Activated CD4-positive, CD25-positive, alpha-beta regulatory T cell treated with anti-CD3 and anti-CD28 coated beads, Interleukin-2, amount 50 U/mL, for 24 hours (primary cell): Measurements from ENCODE around the gene RSPRY1.
A peak's percentile ranks its signal among the peaks of the same experiment; 100 is the strongest.
"Not testable (repeated sequence)": the region's sequence is repeated elsewhere in the genome, so short reads cannot be mapped to it uniquely, and the experiment has no call there.

ENCODE experiments used
- ATAC-seq, 2 donors: fragments of 150-1000 bp; cut with Tn5 transposase; one replicate each; pipeline ENCODE4 v1.10.0; 2021; ENCODE audit warnings: mild to moderate bottlenecking in 1 of 2, moderate library complexity in 1 of 2

The RSPRY1 gene

DNA sequence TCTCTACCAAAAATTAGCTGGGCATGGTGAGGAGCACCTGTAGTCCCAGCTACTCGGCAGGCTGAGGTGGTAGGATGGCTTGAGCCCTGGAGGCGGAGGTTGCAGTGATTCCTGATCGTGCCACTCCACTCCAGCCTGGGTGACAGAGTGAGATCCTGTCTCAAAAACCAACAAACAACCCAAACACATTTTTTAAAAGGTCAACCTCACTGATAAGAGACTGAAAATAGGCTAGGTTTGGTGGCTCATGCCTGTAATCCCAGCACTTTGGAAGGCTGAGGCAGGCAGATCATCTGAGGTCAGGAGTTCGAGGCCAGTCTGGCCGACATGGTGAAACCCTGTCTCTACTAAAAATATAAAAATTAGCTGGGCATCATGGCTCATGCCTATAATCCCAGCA, 89.8 kb downstream of the RSPRY1 start:
- not testable (repeated sequence) for ATAC-seq

DNA sequence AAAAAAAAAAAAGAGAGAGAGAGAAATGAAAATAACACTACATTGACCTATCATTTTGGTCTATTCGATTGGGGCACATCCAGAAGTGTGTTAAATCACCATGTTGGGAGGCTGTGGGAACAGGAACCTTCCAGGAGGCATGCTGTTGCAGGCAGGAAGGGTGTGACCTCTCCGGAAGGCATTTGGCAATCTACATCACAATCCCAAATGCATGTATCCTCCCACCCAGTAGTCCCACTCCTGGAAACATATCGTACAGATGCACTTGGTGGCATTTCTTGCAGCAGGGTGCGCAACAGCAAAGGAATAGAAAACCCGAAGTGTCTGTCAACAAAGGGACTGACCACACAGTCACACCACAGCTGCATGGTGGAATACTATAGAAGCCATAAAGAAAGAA, 90.5 kb downstream of the RSPRY1 start:
- ATAC-seq: no peak

DNA sequence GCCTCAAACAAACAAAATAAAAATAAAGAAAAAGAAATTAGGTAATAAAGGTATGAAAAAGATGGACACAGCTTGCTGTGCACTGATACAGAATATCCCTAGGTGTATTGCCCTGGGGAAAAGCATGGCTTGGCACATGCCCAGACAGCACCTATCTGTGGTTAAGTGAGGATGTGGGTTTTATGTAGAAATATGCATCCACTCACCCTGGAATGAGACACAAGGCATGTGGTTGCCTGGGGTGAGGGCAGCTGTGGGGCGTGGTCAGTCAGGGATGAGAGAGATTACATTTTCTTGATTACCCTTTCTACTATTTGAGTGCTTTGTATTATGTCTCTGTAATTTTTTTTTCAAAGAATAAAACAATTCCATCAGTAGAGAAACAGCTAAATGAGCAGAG, 91.5 kb downstream of the RSPRY1 start:
- peak; percentile 67 to 90 for ATAC-seq

DNA sequence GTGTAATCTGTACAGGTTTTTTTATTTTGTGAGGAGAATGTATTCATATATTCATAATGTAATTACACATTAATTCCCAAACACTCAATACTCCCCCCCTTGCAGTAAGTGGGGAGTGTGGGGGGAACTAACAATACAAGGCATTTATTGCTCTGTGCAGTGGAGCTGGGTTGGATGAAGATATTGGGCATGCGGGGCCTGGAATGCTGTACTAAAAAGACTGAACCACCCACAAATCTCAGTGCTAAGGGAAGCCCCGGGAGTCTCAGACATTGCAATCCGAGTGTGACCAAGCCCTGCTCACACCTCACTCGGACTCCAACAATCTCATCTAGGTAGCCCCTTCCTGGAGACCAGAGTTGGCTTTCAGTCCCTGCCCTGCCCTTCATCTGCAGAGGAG, 92.4 kb downstream of the RSPRY1 start:
- no peak for ATAC-seq

DNA sequence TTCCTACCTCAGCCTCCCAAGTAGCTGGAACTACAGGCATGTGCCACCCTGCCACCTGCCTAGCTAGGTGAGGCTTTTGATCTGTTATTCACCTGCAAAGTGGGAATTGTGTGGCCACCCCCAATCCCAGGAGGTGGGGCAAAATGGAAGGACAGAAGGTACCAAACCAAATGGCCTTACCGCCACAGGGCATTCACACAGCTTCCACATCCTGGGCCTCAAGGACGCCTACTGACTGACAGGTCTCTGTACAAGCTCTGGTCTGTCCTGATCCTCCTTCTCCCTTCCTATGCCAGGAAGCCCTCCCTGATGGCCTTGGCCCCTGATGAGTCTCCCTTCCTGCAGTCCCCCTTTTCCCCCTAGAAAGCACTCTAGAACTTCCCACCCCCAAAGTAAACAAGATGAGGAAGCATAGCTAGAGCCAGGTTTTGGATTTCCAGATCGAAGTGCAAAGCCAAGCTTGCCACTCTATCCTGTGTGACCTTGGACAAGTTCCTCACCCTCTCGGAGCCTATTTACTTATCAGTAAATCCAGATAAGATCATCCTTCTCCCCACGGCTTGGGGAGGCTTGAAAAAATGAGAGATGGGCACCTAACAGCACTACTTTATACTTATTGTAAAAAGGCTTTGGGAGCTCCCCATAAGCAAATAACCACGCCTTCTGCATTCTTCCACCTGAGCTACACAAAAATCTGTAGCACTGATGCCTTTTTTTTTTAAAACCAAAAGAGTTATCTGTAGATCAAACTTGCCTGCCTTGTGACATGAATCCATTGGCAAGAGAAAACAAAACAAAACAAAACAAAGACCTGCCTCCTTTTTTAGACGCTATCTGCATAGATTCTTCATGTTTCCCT, 93.9 kb downstream of the RSPRY1 start:
- ATAC-seq: no peak

DNA sequence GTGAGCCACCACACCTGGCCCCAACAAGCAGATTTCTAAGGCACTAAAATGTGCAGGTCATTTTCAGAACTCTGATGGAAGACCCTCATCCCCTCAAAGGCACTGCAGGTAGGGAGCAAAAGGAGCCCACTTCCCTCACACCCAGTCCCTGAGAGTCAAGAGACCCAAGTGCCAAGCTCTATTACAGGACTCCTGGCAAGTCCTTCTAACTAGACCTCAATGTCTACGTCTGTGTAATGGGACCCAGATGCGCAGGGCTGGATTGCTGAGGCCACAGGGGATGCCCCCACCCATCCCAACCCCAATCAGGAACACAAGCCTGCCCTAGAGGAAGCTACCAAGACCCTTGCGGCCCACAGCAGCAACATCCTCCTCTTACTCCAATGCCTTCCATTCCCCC, 95.7 kb downstream of the RSPRY1 start:
- no peak for ATAC-seq

DNA sequence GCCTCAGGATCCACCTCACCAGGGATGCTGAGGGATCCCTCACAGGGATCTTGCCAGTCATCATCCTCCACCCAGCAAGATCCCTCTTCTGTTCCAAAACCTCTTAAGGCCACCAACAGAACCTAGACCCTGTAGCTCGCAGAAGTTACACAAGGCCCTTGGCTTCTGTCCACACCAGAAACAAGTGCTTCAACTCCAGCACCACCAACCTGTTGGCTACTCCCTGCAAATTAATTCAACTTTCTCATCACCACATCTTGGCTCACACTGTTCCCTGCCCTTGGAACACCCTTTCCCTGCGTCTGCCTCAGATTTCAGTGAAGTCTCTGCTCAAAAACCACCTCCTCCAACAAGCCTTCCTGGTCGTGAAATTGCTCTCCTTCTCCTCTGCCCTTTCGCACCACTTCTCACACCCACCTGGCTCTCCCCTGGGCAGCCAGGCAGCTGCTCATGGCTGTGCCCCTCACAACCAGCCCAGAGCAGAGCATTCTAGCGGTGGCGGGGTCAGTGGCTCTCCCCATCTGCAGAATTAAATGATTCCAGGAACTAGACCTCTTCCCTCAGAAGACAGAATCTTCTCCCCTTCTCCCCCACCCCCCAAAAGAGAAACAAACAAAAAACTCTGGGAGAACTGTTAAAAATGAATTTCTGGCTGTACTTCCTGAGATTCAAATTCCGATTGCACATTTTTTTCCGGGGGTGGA, 96.5 kb downstream of the RSPRY1 start:
- no peak for ATAC-seq

DNA sequence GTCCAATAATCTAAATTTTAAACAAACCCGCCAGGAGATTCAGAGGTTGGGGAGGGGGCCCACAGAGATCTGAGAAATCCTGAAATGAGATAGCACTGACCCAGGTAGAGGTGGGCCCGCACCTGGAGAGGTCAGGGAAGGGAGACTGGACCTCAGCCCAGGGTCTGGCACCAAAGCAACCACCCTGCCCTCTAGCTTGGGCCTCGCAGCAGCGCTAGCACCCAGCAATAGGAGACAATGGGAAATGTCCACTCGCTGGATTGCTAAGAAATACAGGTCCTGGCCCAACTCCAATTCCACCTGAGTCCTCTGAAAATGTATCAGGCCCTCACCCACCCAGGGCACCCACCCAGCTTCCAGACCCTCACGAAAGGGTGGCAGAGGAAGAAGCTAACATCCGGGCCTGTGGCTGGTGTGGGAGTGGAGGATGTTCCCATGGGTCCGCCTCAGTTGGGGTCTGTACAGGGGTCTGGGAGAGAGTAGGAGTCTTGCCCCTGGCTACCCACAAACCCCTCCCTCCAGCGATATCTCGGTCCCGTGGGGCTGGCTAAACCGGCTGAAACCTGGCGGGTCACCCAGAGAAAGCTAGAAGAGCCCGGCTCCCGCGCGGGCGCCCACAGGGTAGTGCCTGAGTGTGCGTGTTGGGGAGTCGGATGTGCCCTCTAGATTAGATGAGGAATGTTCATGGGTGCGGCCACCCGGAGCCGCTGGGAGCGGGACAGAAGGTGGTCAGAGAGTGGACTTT, 97.3 kb downstream of the RSPRY1 start:
- ATAC-seq: no peak

DNA sequence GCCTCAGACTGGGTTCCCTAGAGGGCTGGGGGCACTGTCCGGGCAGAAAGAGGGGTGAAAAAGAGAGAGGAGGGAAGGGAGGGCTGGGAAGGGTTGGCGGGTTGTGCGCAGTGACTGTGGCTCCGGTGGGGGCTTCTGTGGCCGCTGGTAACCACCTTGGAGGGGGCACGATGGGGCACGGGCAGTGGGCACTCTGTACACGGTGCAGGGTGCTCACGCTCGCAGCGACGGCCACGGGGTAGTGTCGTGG, 97.8 kb downstream of the RSPRY1 start:
- no peak for ATAC-seq

DNA sequence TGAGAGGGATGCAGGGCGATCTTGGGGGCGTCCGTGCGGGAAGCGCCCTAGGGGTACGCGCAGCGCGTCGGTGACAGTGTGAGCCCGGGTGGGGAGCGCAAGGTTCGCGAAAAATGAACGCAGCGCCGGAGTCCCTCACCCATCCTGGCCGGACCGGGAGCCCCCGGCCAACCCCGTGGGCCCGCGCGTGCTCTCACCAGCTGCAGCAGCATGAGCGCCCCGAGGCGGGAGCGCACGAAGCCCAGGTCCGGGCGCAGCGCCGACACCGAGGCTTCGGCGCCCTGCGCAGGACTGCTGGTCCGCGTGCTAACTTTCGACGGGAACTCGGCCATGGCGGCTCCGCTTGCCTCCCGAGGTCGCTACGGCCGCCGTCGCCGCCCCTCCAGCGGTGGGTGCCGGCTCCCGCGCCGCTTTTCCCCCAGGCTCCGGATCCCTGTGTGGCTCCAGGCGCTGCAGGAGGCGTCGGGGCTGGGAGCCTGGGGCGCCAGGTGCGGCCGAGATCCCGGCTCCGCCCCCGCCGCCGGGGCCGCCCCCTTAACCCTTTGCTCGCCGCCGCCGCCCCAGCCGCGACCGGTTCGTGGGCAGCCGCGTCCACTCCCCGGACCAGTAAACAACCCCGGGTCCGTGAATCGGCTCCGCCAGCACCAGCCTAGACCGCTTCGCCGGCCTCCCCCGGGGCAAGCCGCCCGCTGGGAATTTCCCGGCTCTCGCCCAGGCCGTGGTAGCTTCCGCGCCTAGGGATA, 98.3 kb downstream of the RSPRY1 start, which contains the start of gene PLLP:
Gene PLLP (minus strand): TSS at position 464 of the 743 bp plus-strand sequence. CDS start 132 bp downstream, at position 332.
- ATAC-seq: peak; percentile 54 to 59

DNA sequence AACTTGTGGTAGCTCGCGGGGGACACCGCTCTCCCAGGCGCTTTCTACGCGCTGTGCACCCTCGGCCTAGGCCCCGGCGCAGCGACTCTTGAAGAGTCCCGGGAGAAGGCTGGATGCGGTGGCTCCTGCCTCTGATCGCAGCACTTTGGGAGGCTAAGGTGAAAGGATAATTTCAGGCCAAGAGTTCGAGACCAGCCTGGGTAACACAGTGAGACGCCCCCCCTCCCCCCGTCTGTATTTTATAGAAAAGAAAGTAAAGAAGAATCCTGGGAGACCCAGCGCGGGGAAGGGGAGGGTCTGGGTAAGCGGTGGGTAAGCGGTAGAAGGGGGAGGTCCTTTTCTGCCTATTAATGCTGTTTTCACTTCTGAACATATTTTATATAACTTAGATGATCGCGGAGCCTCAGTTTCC, 98.8 kb downstream of the RSPRY1 start:
- ATAC-seq: peak in 1 of 2 donors; percentile 36

DNA sequence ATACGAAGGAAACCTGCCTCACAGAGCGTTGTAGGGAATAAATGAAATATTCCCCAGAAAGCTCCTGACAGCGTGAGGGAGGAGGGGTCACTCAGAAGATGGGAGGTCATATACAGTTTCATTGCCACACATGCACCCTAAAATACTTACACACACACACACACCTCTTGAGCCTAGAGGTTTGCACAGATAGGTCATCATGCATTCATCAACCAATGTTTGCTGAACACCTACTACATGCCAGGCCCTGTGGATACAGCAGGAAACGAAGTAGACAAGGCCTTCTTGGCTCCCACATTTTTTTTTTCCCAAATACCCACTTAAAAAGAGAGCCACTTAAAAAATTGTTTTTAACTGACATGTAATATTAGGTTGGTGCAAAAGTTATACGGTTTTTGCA, 99.2 kb downstream of the RSPRY1 start:
- no peak for ATAC-seq

DNA sequence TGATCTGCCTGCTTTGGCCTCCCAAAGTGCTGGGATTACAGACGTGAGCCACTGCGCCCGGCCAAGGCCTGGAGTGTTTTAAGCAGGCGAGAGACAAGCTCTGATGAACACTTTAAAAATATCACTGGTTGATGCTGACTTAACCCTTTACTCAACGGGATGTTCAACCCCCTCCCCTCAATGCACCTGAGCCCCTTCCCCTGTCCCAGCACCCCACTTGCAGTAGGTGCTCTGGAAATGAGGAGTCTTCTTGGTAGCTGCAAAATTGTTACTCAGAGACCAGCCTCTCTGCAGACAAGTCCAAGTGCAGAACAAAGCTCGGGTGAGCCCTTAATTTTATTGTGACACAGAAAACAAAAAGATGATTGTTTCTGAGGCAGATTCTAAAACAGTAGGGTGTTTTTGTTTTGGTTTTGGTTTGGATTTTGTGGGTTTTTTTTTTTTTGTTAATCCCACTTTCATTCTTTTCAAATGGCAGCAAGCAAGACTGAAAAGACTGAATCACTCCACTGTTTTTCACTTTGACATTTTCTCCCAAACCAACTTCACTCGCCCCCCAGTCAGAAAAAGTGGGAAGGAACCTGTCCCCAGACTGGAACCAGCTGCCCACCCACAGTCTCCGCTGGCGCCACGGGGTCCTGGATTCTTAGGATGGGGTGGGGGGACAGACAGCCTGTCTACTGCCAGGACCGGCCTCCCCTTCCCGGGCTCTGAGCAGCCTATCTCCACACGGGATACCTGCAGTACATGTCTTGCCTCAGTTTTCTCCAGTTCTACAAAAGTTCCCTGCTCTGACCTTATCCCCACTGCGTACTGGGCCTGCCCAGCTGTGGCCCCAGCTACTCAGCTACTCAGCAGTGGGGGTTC, 103.5 kb downstream of the RSPRY1 start:
- ATAC-seq: peak in 1 of 2 donors; percentile 33
